Subcutaneous abdominal adipose tissue (tissue), 5 donors: Measurements from ENCODE around the gene ATAD2B.

ENCODE experiments used
- H3K27ac ChIP-seq: one replicate; pipeline ENCODE4 v1.7.0; 2013; ENCODE audit warnings: low read depth, mild to moderate bottlenecking, inconsistent platforms, low read length, moderate library complexity
- H3K27me3 ChIP-seq, 5 donors: one replicate each; pipeline ENCODE4 v1.7.0; 2013; ENCODE audit warnings: low read length in 5 of 5, inconsistent platforms in 1 of 5; ENCODE audit not compliant: control insufficient read depth in 5 of 5, insufficient read depth in 4 of 5
- H3K36me3 ChIP-seq, 5 donors: one replicate each; pipeline ENCODE4 v1.7.0; 2013; ENCODE audit warnings: low read length in 5 of 5; ENCODE audit not compliant: control insufficient read depth in 5 of 5, insufficient read depth in 5 of 5
- H3K4me1 ChIP-seq, 5 donors: one replicate each; pipeline ENCODE4 v1.7.0; 2013; ENCODE audit warnings: low read length in 5 of 5, mild to moderate bottlenecking in 3 of 5, moderate library complexity in 1 of 5; ENCODE audit not compliant: control insufficient read depth in 5 of 5, insufficient read depth in 5 of 5
- H3K4me3 ChIP-seq, 5 donors: one replicate each; pipeline ENCODE4 v1.7.0; 2013; ENCODE audit warnings: low read length in 5 of 5, low read depth in 1 of 5
- H3K9ac ChIP-seq, 5 donors: one replicate each; pipeline ENCODE4 v1.7.0; 2013; ENCODE audit warnings: low read length in 5 of 5, mild to moderate bottlenecking in 4 of 5, moderate library complexity in 3 of 5
- H3K9me3 ChIP-seq, 5 donors: one replicate each; pipeline ENCODE4 v1.7.0; 2013; ENCODE audit warnings: low read length in 5 of 5; ENCODE audit not compliant: control insufficient read depth in 5 of 5
- donor health status: healthy.
- donor health status: healthy.
- donor health status: healthy.
- donor health status: healthy.
- donor health status: healthy.

ATAD2B gene

DNA sequence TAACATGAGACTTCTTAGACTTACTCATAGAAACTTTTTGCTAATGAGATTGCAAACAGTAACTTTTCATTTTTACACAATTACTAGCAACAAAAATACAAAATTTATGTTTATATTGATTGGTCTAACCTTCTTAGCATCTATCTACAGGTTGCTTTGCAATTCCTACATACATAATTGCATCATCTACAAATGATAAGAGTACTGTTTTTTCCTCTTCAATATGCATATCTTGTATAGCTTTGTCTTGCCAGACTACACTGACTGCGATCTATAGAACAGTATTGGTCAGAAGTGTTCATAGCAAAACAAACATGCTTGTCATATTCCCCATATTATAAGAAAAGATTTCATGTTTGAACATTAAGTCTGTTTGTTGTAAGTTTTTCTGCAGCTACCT lies 87.9 kb downstream of the ATAD2B start:
- H3K9ac ChIP-seq, result no peak overlapping the region
- H3K4me1 ChIP-seq, result no peaks in the 10 kb centered on the region
- H3K27ac ChIP-seq, result no peak overlapping the region
- H3K9me3 ChIP-seq, result no peaks in the 10 kb centered on the region
- H3K27me3 ChIP-seq, result no peaks in the 10 kb centered on the region
- no peak overlapping the region for H3K4me3 ChIP-seq
- H3K36me3 ChIP-seq, result peaks cover 4 to 18% (median 15%) of the 10 kb centered on the region in 5 donors

DNA sequence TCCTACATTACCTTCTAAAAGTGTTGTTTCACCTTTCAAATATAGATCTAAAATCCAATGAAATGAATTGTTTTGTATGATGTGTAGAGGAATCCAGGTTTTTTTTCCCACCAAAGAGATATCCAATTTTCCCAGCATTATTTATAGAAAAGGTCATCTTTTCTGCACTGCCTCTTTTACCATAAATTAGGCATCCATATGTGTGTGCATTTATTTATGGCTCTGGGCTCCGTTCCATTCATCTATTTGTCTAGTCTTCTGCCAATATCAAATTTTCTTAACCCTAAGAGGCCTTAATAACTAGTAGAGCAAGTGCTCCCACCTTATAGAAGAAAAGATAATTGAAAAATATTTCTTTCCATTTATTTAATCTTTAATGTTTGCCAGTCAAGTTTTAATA lies 88.3 kb downstream of the ATAD2B start:
- no peak overlapping the region for H3K4me3 ChIP-seq
- no peak overlapping the region for H3K27ac ChIP-seq
- peaks cover 4 to 18% (median 15%) of the 10 kb centered on the region in 5 donors for H3K36me3 ChIP-seq
- no peaks in the 10 kb centered on the region for H3K27me3 ChIP-seq
- no peaks in the 10 kb centered on the region for H3K9me3 ChIP-seq
- H3K4me1 ChIP-seq, result no peaks in the 10 kb centered on the region
- no peak overlapping the region for H3K9ac ChIP-seq

DNA sequence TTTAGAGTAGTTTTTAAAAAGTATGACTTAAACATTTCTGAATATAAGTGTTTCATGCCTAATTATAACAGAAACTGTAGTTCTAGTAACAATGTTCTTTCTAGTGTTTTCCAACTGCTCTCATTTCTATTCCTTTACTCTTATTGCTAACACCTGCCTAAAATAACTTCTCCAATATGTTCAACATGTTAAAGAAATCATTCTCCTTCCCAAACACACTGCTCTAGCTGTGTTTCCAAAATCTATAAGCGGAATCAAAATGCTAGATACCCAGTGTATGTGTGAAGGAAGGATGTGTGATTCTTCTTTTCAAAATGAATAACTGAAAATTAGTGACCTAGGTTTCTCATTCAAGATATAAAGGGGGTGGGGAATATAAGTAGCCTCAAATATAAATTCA lies 89.1 kb downstream of the ATAD2B start:
- H3K4me1 ChIP-seq, result no peaks in the 10 kb centered on the region
- no peak overlapping the region for H3K4me3 ChIP-seq
- H3K9me3 ChIP-seq, result no peaks in the 10 kb centered on the region
- peaks cover 4 to 18% (median 15%) of the 10 kb centered on the region in 5 donors for H3K36me3 ChIP-seq
- no peaks in the 10 kb centered on the region for H3K27me3 ChIP-seq
- no peak overlapping the region for H3K27ac ChIP-seq
- H3K9ac ChIP-seq, result no peak overlapping the region

DNA sequence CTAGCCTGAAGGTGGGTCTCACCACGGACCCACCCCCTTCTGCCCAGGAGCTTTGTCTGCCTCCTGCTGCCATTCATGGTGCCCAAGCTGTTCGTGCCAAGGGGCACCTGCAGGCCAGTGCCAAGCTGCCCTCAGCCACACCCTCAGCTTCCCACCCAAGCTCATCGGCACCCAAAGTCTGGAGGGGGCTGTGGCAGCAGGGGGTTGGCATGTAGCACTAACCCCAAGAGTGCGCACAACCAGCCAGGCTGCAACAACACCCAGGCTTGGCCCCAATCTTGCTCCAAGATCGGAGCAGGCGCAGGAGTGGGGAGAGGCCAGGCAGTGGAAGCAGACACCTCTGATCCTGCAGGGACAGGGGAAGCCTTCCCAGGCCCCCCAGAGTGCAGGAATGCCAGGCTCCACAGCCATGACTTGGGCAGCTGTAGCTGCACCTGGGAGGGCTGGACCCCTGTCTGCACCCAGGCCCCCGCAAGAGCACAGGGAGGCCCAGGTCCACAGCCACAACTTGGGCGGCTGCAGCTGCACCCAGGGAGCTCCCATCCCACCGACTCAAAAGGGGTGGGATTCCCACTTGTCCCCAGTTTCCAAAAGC lies 89.9 kb downstream of the ATAD2B start:
- H3K4me1 ChIP-seq, result no peaks in the 10 kb centered on the region
- H3K27ac ChIP-seq, result no peak overlapping the region
- H3K27me3 ChIP-seq, result no peaks in the 10 kb centered on the region
- peaks cover 4 to 18% (median 15%) of the 10 kb centered on the region in 5 donors for H3K36me3 ChIP-seq
- H3K9ac ChIP-seq, result no peak overlapping the region
- no peaks in the 10 kb centered on the region for H3K9me3 ChIP-seq
- no peak overlapping the region for H3K4me3 ChIP-seq

DNA sequence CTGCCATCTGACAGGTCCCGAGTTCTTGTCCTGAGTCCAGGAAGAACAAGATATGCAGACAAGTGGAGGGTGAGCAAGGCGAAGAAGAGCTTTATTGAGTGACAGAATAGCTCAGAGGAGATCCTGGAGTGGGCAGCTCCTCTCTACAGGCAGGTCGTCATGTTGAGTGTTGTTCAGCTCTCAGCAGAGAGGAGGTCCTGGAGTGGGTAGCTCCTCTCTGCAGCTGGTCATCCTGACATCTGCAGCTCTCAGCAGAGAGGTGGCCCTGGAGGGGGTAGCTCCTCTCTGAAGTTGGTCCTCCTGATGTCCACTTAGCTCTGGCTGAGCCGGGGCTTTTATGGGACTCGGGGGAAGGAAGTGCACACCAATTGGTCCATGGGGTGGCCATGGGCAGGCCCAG lies 90.4 kb downstream of the ATAD2B start:
- H3K9me3 ChIP-seq, result no peaks in the 10 kb centered on the region
- no peak overlapping the region for H3K9ac ChIP-seq
- no peaks in the 10 kb centered on the region for H3K4me1 ChIP-seq
- no peak overlapping the region for H3K4me3 ChIP-seq
- H3K27ac ChIP-seq, result no peak overlapping the region
- H3K36me3 ChIP-seq, result peaks cover 4 to 18% (median 15%) of the 10 kb centered on the region in 5 donors
- no peaks in the 10 kb centered on the region for H3K27me3 ChIP-seq

DNA sequence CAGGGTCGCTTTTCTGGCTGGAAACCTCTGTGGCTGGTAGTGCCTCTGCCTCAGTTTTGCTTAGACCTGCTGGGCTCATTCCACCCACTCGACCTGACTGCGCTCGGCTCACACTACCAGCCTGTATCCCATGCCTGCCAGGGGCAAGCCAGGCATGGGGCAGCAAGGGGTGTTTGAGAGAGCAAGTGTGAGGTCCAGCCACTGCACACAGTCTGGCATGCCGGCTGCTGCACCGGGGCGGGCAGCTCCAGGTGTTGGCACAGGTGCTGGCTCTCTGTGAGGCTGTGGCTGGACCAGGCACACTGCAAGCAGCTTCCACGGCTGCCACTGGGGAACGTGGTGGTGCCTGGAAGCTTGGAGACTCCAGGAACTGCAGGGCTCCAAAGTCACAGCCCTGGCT lies 90.9 kb downstream of the ATAD2B start:
- Histone ChIP-seq H3K27ac (no peak overlapping the region), H3K36me3 (peaks cover 4 to 18% (median 15%) of the 10 kb centered on the region in 5 donors), H3K27me3 (no peaks in the 10 kb centered on the region), H3K4me1 (no peaks in the 10 kb centered on the region), H3K9ac (no peak overlapping the region), H3K4me3 (no peak overlapping the region), H3K9me3 (no peaks in the 10 kb centered on the region)

DNA sequence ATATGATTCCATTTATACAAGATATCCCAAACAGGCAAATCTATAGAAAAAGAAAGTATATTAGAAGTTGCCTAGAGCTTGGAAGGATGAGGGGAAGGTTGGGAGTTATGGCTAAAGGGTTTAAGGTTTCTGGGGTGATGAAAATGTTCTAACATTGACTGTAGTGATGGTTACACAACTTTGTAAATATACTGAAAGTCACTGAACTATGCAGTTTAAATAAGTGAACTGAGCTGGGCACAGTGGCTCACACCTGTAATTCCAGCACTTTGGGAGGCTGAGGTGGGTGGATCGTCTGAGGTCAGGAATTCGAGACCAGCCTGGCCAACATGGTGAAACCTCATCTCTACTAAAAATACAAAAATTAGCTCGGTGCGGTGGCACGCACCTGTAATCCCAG lies 91.5 kb downstream of the ATAD2B start:
- H3K9ac ChIP-seq, result no peak overlapping the region
- no peaks in the 10 kb centered on the region for H3K4me1 ChIP-seq
- no peaks in the 10 kb centered on the region for H3K27me3 ChIP-seq
- H3K9me3 ChIP-seq, result no peaks in the 10 kb centered on the region
- peaks cover 4 to 18% (median 15%) of the 10 kb centered on the region in 5 donors for H3K36me3 ChIP-seq
- no peak overlapping the region for H3K4me3 ChIP-seq
- no peak overlapping the region for H3K27ac ChIP-seq

DNA sequence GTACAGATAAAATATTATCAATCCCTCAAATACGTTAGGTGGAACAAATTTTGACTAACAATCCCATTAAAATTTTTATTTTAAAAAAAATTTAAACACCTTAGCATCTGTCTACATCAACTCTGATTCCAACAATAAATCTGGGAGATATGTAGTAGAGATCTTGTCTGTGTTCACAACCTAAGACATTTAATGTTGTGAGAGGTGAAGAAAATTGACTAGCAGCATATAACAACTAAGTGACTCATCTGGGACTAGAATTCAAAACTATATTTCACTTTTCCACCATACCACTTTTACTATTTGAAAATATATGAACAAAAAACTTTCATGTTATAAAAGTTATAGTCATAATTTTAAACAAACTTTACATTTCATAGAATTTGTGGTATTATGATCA lies 97.9 kb downstream of the ATAD2B start:
- no peak overlapping the region for H3K4me3 ChIP-seq
- H3K27me3 ChIP-seq, result no peaks in the 10 kb centered on the region
- no peak overlapping the region for H3K27ac ChIP-seq
- peak overlapping the region in 1 of 5 donors; percentile 51 for H3K9ac ChIP-seq
- no peaks in the 10 kb centered on the region for H3K9me3 ChIP-seq
- H3K4me1 ChIP-seq, result no peaks in the 10 kb centered on the region
- H3K36me3 ChIP-seq, result peaks cover 0 to 8% (median 6%) of the 10 kb centered on the region in 5 donors

DNA sequence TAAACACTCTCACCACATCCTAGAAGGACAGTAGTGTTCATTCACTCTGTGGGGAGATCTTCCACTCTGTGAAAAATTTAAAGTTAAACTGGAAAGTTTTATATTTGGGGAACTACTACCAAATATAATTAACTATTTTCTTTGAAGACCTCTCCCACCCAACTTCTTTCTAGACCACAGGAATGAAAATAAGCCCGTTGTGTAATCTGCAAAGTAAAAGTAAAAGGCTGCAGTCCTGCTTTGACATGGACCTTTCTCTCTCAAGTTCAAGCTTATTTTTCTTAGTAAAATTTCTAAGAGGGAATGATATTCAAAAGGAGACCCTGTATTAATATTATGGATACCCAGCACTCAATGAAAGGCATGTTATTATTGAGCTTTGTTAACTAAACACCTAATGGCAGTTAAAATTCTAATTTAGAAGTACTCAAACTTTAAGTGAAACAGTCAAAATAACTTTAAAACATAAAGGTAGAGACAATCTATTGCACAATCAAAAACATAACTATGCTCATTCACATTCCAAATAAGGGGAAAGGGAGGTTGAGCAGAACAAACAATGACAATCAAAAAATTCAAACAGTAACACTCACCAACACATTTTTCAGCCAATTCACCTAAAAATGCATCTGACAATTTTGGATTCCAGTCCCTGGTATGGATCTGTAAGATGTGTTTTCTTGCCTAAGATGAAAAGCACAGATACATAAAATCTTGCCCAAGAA lies 98.5 kb downstream of the ATAD2B start:
- Histone ChIP-seq H3K9me3 (no peaks in the 10 kb centered on the region), H3K9ac (peak overlapping the region in 1 of 5 donors; percentile 51), H3K27ac (no peak overlapping the region), H3K4me3 (no peak overlapping the region), H3K36me3 (peaks cover 0 to 8% (median 6%) of the 10 kb centered on the region in 5 donors), H3K27me3 (no peaks in the 10 kb centered on the region), H3K4me1 (no peaks in the 10 kb centered on the region)

DNA sequence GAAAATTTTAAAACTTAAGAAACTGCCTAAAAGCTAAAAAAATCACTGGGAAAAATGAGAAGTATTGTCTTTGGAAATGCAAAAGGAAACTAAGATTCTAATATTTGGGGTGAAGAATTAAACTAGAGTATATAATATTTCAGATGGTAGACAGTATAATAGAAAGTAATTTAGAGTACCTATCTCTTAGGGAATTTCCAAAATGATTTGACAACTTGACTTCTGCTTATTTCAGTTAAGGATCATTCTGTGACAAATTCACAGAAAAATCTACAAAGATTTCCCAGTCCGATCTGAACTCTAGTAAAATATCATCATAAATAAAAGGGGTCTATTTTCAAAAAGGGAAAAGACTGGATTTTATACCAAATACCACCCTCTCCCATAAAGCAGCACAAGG lies 99.6 kb downstream of the ATAD2B start:
- no peaks in the 10 kb centered on the region for H3K9me3 ChIP-seq
- no peaks in the 10 kb centered on the region for H3K4me1 ChIP-seq
- no peaks in the 10 kb centered on the region for H3K27me3 ChIP-seq
- H3K27ac ChIP-seq, result no peak overlapping the region
- no peak overlapping the region for H3K9ac ChIP-seq
- no peak overlapping the region for H3K4me3 ChIP-seq
- H3K36me3 ChIP-seq, result peaks cover 6 to 16% (median 9%) of the 10 kb centered on the region in 5 donors
